AG09309 (cell line): ENCODE measurements around the gene PLA2G1B.
A peak's percentile ranks its signal among the peaks of the same experiment; 100 is the strongest.

ENCODE experiments used
- DNase-seq: peaks from one replicate; pipeline ENCODE4 v3.0.0-alpha.2; 2010; ENCODE audit warnings: low read depth
- H3K4me3 ChIP-seq: 2 replicates; pipeline ENCODE4 v1.5.1; 2011; ENCODE audit warnings: mild to moderate bottlenecking, low read depth, low read length, moderate library complexity; ENCODE audit not compliant: control insufficient read depth
- CTCF ChIP-seq: IDR thresholded peaks from 2 replicates; pipeline ENCODE4 v1.5.1; 2011; ENCODE audit warnings: mild to moderate bottlenecking, low read depth, low read length, inconsistent platforms; ENCODE audit not compliant: insufficient read depth, control insufficient read depth; ENCODE audit errors: missing control alignments

The PLA2G1B gene

GRCh38 chr12:120352117-120352516 is 24.5 kb upstream of the PLA2G1B start:
- H3K4me3 ChIP-seq: no peak overlapping the region
- peak; percentile 10 for DNase-seq
- TF ChIP-seq CTCF: no peak

GRCh38 chr12:120350576-120351350 is 23.2 kb upstream of the PLA2G1B start:
- H3K4me3 ChIP-seq: no peak overlapping the region
- no peak for DNase-seq
- TF ChIP-seq CTCF: no peak

GRCh38 chr12:120347766-120348165 is 20.2 kb upstream of the PLA2G1B start:
- no peak overlapping the region for H3K4me3 ChIP-seq
- no peak for DNase-seq
- no peak for TF ChIP-seq CTCF

- no peak for TF ChIP-seq CTCF
- no peak overlapping the region for H3K4me3 ChIP-seq
- no peak for DNase-seq
Observed at GRCh38 chr12:120346681-120347080, 19.1 kb upstream of the PLA2G1B start.

- no peak for TF ChIP-seq CTCF
- DNase-seq: no peak
- H3K4me3 ChIP-seq: no peak overlapping the region
Observed at GRCh38 chr12:120346031-120346430, 18.5 kb upstream of the PLA2G1B start.

GRCh38 chr12:120343692-120344091 is 16.1 kb upstream of the PLA2G1B start:
- no peak overlapping the region for H3K4me3 ChIP-seq
- no peak for DNase-seq
- TF ChIP-seq CTCF: no peak

- DNase-seq: no peak
- no peak overlapping the region for H3K4me3 ChIP-seq
- TF ChIP-seq CTCF: no peak
Observed at GRCh38 chr12:120343039-120343537, 15.5 kb upstream of the PLA2G1B start.
